IPS-11a (cell line): ENCODE measurements around the gene SMIM29.
"Not testable (repeated sequence)": the region's sequence is repeated elsewhere in the genome, so short reads cannot be mapped to it uniquely, and the experiment has no call there.

Source experiments
- H3K4me3 ChIP-seq: one replicate; pipeline ENCODE4 v1.5.1; 2013; ENCODE audit warnings: low read depth, low read length, control low read depth

The SMIM29 gene

GRCh38 chr6:34269132-34269531 lies 20.3 kb upstream of the SMIM29 start:
- H3K4me3 ChIP-seq = not testable (repeated sequence)

GRCh38 chr6:34267746-34268145 lies 18.9 kb upstream of the SMIM29 start:
- H3K4me3 ChIP-seq = no peak overlapping the region

GRCh38 chr6:34263484-34263883 lies 14.7 kb upstream of the SMIM29 start:
- H3K4me3 ChIP-seq = not testable (repeated sequence)

- H3K4me3 ChIP-seq = no peak overlapping the region
These were observed 11.9 kb upstream of the SMIM29 start for GRCh38 chr6:34260576-34261267.

- H3K4me3 ChIP-seq = no peak overlapping the region
These were observed 10.8 kb upstream of the SMIM29 start for GRCh38 chr6:34259529-34260069.

- not testable (repeated sequence) for H3K4me3 ChIP-seq
These were observed 3.6 kb upstream of the SMIM29 start for GRCh38 chr6:34252395-34252794.

GRCh38 chr6:34249469-34250261 lies 859 bp upstream of the SMIM29 start:
- H3K4me3 ChIP-seq = peak overlapping the region; percentile 39

- peak overlapping the region; percentile 65 for H3K4me3 ChIP-seq
These were observed 544 bp downstream of the SMIM29 start for GRCh38 chr6:34248198-34248726.

GRCh38 chr6:34247481-34248197 lies 1.2 kb downstream of the SMIM29 start:
- no peak overlapping the region for H3K4me3 ChIP-seq

GRCh38 chr6:34246563-34247391 lies 2.0 kb downstream of the SMIM29 start:
- no peak overlapping the region for H3K4me3 ChIP-seq

- no peak overlapping the region for H3K4me3 ChIP-seq
These were observed 2.6 kb downstream of the SMIM29 start for GRCh38 chr6:34246249-34246562.

- not testable (repeated sequence) for H3K4me3 ChIP-seq
These were observed 3.1 kb downstream of the SMIM29 start for GRCh38 chr6:34245761-34246140.

GRCh38 chr6:34245032-34245760 lies 3.6 kb downstream of the SMIM29 start:
- H3K4me3 ChIP-seq = not testable (repeated sequence)

- no peak overlapping the region for H3K4me3 ChIP-seq
These were observed 4.6 kb downstream of the SMIM29 start for GRCh38 chr6:34243901-34244884.

GRCh38 chr6:34243131-34243771 lies 5.6 kb downstream of the SMIM29 start:
- no peak overlapping the region for H3K4me3 ChIP-seq

GRCh38 chr6:34242252-34243130 lies 6.3 kb downstream of the SMIM29 start:
- H3K4me3 ChIP-seq = no peak overlapping the region
